Measurements from ENCODE around the gene UGT1A9.

- no peak for TF ChIP-seq CTCF (IDR thresholded peaks at IDR 0.05; ENCODE audit: low read length)
- TF ChIP-seq EZH2 (optimal IDR thresholded peaks at IDR 0.05; ENCODE audit: low read depth, low read length), result no peak
- TF ChIP-seq EZH2phosphoT487 (IDR thresholded peaks at IDR 0.05; ENCODE audit: low read length), result no peak
These were observed 92.6 kb downstream of the UGT1A9 start for GRCh38 chr2:233764264-233764663.

All from MM.1S (cell line).